GM12801 (cell line): ENCODE measurements around the gene PDZD2.

Experiments used
- TF ChIP-seq, protein P1 (sequence below): IDR thresholded peaks from one replicate; pipeline ENCODE4 v1.5.1; 2011; ENCODE audit warnings: control low read depth; ENCODE audit not compliant: insufficient read length; ENCODE audit errors: extremely low read depth

Gene PDZD2

DNA sequence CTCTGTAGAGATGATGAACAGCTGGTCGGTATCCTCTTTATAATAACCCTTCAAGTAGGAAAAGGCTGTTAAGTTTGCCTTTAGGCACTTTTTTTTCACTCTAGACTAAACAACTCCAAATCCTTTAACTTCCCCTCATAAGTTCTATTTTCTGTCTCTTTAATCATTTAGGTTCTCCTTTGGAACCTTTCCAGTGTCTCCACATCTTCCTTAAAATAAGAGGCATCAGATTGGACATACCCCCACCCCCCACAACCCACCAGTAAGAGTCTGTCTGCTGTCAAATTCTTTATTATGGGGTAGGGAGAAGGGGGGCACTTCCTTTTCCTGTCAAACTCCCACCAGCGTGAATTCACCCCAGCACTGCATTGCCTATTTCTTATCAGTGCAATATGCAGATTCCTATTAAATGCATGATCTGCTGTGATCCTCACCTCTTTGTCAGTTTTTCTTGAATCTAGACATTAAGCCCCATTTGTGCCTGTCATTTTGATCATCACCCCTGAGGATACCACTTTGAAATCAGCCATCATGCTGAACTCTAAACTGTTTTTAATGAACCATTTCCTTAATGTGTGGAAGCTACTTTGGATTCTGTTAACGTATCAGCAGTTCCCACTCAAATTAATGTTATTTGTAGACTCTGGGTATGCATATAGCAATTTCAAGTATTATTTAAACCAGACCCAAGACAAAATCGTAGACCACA, 212.2 kb downstream of the PDZD2 start:
- TF ChIP-seq, protein P1, sequence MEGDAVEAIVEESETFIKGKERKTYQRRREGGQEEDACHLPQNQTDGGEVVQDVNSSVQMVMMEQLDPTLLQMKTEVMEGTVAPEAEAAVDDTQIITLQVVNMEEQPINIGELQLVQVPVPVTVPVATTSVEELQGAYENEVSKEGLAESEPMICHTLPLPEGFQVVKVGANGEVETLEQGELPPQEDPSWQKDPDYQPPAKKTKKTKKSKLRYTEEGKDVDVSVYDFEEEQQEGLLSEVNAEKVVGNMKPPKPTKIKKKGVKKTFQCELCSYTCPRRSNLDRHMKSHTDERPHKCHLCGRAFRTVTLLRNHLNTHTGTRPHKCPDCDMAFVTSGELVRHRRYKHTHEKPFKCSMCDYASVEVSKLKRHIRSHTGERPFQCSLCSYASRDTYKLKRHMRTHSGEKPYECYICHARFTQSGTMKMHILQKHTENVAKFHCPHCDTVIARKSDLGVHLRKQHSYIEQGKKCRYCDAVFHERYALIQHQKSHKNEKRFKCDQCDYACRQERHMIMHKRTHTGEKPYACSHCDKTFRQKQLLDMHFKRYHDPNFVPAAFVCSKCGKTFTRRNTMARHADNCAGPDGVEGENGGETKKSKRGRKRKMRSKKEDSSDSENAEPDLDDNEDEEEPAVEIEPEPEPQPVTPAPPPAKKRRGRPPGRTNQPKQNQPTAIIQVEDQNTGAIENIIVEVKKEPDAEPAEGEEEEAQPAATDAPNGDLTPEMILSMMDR, result no peak

DNA sequence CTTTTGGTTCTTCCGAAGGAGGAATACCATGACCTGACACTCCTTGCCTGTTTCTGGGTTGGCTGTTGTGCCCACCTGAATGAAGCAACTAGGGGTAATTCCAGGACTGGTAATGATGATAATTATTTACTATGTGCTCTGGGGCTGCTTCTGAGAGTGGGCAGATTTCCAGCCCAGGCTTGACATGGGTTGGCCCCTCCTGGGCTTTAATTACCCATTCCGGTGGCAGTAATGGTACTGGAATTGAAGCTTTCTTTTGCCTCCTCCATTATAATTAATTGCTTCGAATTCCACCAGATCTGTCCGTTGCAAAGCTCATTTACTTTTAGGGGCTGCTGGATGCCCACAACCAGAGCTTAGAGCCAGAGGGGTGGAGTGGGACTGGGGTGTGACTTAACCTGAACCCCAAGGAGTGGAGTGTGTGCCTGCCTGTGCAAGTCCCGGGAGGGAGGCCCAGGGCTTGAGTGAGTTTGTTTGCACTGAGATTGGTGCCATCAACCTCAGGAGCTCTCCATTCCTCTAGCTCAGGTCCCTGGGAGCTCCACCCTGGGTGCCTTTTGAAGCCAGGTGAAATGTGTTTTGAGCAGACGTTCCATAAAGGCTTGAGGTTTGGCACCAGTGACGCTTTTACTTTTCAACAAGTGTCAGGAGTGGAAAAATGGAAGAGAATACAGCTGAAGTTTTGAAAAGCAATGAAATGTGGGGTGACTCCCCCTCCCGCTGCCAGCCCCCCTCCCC, 214.6 kb downstream of the PDZD2 start:
- TF ChIP-seq, protein P1, result no peak

DNA sequence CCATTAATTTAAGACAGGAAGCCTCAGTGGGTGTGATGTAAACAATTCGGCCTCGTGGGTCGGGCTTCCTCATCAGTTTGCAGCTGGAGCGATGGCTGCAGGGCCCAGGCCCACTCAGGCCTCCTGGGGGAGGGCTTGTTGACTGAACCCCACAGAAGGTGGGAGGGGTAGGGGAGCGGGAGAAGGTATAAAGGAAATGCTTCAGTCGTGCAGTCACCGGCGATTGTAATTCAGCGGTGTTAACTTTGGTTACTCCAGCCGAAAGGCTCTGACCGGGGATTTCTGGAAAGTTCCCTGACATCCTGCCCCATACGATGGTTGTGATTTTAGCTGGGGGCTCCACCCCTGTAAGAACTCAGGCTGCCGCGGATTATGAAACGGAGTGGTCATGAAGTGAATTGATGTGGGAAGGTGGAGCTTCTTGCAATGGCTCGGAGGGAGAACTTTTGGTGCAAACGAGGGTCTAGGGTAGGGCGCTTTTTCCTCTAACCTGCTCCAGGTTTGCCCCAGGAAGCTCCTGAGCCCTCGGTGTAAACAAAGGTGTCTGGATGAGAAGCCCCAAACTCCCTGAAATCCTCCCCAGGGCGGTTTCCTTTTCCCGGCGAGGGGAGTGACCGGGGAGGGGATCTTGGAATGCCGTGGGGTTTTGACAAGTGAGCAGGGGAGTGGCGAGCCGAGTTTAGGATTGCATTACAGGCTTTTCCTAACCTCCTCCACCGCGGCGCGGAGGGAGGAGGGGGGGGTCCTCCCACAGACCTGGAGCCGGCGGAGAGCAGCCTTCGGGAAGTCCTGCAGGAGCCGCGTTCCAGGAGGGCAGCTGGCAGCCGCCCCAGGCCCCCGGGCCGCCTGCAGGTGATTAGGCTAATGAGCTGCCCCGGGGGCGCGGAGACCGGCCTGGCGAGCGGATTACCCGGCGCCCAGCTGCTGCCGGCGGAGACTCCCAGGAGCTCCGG, 215.5 kb downstream of the PDZD2 start:
- TF ChIP-seq, protein P1, result no peak

DNA sequence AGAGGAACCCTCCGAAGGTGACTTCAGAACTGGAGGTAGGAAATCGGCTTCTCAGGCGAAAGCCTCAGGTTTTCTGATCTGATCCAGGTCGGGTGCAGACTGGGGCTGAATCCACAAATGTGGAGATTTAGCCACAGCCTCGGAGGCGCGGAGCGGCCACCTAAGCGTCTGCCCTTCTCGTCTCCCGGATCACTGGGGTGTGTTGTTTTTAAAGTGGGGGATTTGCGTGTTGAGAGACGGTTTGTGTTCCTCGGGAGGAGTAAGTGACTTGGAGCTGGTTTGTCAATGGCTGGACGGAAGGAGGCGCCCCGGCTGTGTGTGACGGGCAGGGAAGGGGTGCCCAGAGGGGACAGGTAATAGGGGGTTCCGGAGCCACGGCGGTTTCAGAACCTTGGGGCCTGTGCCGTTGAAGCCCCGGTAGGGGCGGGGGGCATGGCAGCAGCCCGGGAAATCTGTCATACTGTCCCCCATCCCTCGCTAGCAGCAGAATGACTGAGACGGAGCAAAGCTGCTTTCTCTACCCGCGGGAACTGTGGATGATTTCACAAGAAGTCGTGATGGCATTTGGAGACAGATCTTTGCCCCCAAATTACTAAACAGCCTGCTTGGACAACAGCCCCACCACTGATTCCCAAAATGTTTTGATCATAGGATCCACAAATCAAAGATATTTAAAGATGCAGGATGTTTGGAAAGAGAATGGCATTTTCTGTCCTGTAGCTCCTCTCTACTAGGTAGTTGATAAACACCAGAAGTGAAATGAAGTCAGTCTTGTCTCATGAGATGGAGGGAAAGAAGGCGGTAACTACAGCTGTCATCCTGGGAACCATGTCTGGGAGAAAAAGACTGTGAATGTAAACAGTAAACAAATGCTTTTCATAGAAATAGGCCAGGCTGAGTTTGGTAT, 216.5 kb downstream of the PDZD2 start:
- TF ChIP-seq, protein P1, result no peak

DNA sequence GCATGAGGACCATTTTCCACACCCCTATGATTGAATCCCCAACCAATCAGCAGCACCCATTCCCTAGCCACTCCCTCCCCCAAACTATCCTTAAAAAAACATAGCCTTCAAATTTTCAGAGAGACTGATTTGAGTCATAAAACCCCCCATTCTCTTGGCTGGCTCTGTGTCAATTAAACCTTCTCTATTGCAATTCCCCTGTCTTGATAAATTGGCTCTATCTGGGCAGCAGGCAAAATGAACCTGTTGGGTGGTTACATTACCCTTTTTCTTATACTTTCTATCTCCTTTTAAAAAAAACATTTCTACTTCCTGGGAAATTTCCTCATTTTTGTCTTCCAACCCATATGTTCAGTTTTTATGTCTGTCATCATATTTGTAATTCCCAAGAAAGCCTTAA, 220.2 kb downstream of the PDZD2 start:
- TF ChIP-seq, protein P1, result no peak

DNA sequence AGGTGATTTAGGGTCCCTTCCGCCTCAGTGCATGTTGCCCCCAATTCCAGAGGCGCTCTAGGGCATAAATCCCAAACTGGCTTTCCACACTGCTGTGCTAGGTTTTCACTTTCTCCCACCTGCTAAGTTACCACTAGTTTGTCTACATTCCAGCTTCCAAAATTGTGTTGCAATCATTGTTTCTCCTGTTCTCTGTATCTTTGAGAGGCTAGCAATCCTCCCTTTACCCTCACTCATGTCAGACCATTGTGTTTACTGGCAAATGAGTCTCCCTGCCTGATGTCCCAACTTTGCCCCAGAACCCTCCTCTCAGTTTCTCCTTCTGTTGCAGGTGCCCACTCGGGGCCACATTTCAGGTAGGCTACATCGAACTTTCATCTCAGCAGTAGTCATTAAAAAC, 221.3 kb downstream of the PDZD2 start:
- TF ChIP-seq, protein P1, result no peak
